Fibroblast of gingiva (primary cell): ENCODE results near the gene FNDC3B.
A peak's percentile ranks its signal among the peaks of the same experiment; 100 is the strongest.

Experiments used
- DNase-seq: peaks from one replicate; pipeline ENCODE4 v3.0.0-alpha.2; 2011; ENCODE audit warnings: low read depth

FNDC3B gene

DNA sequence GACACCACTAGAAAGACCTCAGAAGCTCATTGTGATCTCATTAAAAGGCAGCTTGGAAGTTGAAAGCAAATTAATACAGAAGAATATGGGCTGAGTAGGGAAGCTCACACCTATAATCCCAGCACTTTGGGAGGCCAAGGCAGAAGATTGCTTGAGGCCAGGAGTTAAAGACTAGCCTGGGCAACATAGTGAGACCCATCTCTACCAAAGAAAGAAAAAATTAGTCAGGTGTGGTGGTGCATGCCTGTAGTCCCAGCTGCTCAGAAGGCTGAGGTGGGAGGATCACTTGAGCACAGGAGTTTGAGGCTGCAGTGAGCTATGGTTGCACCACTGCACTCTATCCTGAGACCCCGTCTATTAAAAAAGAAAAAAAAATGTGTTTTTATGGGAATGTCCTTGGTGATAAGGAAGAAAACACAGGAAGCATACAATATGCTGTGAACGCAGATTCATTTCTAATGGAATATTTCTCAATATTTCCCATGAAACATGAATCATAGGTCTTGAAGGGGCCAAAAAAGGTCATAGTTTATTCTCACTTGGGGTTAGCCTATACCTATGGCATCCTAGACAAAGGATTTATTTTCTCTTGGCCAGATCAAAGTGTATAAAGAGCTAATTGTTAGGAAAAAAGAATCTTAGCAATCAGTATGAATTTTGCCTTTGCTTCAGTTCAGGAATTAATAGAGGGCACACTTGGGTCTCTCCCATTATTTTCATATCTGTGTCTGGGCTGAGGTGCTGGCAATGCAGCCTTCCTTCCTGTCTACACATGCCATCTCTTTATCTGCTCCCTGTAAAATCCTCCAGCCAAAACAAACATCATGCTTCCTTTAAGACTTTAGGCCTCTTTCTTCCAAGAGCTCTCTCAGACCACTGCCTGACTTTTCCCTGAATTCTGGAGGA, 98.2 kb downstream of the FNDC3B start:
- no peak for DNase-seq

DNA sequence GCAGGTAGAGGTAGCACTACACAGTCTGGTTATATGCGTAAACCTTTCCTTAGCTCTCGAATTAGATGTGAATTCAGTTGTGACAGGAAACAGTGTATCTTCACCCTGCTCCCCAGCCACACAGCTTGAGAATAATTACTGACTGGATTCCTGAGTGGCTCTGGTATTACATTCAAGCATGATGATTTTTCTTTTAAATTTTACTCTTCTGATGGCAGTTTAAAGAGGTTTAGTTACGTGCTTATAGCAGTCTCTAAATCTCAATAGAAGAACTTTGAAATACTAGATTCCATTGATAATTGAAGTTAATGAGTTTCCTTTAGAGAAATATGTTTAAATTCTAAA, 98.8 kb downstream of the FNDC3B start:
- no peak for DNase-seq

DNA sequence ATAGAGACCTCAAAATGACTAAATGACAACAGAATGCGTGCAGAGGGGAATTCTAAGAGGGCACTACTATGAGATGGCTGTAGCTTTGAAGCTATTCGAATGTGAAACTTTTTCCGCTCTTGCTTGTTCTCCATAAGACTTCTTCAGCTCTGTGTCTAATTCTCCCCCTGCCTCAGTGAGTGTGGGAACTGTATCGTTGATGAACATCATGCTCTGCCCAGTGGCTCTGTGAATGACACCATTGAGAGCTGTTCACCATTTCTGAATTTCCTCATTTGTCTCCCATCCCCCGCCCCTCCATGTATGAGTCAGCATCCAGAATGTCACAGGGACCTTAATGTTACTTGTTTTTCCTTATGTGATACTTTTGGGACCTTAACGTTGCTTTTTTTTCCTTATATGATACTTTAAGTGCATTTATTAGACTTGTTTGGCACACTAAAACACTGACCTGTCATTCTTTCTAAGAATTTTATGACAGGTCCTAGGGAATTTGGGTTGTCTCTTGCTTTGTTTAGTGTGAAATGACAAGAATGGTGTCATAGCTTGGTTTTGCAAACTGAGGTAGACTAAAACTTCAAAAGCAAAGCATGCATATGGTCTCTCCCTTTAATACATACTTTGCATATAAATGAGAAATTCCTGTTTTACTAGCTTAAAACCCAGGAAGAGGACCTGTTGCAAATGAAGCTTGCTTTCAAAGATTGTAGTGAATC, 99.6 kb downstream of the FNDC3B start:
- DNase-seq: no peak

DNA sequence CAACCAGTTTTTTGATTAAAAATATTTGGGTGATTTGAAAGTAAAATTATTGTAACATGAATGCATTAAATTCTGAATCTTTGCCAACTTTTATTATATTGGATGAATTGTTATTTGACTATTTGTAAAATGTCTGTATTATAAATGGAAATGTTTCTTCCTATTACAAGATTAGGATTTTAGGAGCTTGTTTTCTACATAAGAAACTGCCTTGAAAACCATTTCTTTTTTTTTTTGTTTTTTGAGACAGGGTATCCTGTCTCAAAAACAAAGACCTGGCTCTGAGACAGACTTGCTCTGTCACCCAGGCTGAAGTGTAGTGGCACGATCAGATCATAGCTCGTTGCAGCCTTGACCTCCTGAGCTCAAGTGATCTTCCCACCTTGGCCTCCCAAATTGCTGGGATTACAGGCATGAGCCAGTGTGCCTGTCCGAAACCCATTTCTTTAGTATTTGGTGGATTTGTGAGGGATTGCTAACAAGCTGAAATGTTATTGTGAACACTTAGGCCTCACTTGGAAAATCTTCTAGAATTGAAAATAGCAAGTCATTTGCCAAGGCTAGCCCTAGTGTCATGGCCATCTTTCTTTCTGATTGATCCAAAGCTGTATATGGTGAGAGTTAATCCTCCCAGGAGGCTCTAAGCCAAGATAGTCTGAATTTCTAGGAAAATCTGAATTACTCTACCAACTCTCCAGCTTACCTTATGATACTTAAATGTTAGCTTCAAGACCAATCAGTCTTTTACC, 100.3 kb downstream of the FNDC3B start:
- DNase-seq: no peak

DNA sequence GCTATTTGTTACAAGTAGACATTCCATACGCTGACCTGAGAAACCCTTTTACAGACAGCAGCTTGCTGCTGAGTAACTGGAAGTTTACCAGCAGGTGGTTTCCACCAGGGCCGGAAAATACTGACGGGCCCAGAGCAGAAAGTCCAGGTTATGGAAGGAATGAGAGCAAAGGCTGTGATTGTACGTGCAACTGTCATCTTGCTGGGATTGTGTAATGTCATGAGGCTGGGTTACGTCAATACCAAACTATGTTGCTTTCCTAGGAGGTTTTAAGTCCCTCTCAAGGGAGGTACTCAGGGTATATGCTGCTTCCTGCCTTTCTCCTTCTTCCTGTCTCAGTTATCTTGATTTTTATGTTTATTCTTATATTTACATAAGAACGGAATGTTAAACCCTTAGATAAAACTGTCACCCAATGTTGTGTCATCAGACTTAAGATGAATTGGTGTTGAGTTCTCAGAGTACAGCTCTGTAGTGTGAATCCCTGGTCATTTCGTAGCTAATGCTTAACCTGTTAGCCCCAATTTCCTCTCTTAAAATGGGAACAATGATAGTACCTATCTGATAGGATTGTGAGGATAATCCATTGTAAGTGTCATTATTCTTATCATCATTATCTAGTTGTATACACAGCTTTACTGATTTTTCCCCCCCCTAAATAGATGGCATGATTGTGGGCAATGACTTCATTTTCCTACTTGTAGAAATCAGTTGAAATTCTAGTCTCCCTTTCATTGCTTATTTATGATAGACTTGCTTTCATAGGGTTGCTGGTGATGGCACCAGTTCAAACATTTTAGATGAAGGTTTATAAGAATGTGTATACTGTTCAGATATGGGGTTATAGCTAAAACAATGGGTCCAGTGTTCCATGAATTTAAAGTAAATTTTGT, 101.4 kb downstream of the FNDC3B start:
- DNase-seq: peak; percentile 86

DNA sequence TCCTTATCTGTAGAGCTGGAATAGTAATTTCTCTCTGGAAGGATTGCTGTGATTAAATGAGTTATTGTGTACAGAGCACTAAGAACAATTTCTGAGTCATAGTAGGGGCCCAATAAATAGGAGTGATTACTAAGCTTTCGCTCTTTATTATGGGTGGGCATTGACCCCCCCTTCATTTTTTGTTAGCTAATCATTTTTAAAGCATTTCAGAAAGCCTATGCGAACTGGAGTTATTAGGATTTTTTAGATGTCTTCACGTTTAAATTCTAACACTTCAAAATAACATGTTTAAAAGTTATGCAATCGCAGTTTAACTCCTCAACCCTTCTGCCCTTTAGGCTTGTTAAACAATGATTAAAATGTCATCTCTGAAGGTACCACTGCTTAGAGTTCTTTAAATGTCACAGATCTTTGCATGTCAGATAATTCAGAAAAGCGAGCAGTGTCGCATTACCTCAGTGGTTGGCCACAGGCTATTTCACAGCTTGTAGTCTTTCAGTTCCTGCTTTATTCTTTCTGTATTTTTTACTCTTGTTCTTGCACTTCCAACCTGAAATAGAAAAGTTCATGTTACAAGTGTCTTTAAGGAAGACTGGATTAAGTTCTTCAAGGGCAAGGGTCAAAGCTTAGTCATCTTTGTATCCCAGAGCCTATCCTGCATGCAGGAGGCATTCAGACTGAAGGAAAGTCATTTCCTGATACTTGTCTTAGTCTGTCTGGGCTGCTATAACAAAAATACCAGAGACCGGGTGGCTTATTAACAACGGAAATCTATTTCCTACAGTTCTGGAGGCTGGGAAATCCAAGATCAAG, 102.9 kb downstream of the FNDC3B start:
- DNase-seq: peak; percentile 50

DNA sequence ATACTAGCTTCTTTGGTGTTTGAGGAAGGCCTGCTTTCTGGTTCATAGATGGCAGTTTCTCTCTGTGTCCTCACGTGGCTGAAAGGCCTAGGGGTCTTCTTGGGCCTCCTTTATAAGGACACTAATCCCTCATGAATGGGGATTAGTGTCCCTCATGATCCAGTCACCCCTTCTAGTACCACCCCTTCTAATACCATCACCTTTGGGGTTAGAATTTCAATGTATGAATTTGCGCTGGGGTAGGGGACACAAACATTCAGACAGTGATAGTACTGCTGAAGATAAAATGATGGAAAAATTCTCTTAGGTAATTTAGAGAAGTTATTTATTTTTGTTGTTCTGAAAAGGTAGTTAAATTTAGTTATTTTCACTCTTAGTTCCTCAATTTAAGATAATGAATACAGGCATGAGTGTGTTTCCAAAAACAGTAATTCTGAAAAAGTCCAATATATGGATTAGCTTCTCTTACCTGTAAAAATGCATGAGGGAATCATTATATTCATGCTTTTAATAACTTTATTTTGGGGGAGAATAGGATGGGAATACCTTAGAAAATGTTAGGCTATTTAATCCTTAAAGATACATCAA, 103.6 kb downstream of the FNDC3B start:
- DNase-seq: no peak

DNA sequence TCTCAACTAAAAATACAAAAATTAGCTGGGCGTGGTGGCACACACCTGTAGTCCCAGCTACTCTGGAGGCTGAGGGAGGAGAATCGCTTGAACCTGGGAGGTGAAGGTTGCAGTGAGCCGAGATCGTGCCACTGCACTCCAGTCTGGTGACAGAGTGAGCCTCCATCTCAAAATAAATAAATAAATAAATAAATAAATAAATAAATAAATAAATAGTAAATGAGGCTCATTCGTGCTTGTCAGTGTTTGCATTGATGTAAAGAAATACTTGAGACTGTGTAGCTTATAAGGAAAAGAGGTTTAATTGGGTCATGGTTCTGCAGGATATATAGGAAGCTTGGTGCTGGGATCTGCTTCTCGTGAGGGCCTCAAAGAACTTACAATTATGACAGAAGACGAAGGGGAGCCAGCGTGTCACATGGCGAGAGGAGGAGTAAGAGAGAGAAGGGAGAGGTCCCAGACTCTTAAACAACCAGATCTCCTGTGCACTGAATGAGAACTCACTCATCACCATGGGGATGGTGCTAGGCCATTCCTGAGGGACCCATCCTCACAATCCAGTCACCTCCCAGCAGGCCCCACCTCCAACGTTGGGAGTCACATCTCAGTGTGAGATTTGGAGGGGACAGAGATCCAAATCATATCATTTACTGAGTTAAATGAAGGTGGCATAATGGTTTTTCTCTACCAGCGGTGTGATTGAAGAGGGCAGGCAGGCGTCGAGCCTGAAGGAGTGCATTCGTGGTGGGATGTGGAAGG, 104.5 kb downstream of the FNDC3B start:
- DNase-seq: no peak

DNA sequence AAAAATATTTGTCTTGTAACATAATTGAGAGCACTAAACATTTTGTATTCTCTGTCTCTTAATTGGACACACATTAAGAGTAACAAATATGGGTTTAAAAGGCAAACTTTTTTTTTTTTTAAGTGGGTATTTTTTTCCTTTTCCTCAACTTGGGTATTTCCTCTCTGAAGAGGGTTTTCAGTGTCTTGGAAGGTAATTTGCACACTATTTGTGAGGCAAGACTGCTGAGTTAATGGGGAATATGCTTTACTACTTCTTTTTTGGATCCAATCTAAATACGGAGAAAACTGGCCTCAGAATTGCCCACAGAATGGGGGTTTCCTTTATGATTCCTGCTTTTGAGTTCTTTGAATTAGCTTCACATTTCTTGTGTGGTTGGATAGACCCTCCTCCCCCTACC, 105.2 kb downstream of the FNDC3B start:
- DNase-seq: no peak

DNA sequence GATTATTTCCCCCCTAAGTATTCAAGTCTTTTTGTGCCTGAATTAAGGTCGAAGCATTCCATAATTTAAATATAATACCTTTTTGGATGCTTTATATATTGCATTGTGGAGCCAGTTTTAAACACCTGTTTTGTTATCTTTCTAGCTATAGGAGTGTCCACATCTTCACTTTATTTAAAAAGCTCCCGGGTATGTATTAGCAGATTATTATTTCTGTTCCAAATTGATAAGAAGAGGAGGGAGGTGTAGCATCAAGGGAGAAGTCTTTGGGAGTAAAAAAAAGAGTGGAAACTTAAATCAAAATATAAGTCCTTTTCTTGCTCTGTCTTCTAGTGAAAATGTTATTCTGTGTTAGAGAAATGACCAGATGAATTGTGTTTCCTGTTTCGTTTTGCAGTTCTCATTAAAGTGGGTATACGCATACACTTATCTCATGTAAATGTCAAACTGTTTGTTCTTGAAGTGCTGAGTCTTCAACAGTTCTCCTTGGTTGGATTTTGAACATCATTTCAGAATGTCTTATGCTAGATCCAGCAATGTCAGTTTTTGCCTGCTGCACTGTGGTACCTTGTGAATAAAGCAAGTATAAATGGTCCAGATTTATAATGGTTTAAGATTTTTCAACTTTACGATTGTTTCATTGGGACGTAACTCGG, 105.8 kb downstream of the FNDC3B start:
- DNase-seq: no peak

DNA sequence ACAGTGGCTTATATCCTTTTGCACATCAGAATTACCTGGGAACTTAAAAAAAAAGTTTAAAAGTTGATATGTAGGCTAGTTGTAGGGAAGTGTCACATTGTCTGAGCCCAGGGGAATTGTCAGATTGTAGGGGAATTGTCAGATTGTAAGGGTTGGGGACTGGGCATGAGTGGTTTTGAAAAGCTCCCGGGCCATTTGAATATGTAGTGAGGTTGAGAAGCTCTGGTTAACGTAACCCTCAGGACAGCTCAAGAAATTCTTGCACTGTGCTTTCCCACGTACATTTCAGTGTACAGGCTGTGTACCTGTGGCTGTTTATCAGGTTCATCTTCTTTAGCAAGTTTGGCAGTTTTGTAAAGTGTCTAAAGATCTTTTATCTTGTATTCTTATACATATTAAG, 107.0 kb downstream of the FNDC3B start:
- no peak for DNase-seq

DNA sequence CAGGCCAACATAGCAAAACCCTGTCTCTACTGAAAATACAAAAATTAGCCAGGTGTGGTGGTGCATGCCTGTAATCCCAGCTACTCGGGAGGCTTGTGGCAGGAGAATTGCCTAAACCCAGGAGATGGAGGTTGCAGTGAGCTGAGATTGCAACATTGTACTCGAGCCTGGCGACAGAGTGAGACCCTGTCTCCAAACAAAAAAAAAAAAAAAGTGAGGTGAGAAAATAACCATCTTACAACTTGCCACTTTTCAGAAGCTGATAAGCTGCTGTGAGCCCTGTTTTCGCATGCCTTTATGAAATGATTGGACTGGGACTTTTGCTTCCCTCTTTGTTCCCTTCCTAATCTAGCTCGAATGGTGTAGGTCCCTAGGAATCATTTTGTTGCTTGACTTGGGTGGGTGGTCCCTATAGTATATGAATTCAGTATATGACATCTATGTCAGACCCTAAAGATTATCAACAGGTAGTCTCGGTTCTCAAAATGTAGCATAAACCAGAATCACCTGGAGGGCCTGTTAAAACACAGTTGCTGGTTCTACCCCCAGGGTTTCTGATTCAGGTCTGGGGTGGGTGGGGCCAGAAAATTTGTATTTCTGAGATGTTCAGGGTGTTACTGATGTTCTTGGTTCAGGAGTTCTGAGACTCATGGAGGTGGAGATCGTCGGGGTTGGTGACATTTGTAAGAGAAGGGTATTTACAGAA, 107.9 kb downstream of the FNDC3B start:
- no peak for DNase-seq

DNA sequence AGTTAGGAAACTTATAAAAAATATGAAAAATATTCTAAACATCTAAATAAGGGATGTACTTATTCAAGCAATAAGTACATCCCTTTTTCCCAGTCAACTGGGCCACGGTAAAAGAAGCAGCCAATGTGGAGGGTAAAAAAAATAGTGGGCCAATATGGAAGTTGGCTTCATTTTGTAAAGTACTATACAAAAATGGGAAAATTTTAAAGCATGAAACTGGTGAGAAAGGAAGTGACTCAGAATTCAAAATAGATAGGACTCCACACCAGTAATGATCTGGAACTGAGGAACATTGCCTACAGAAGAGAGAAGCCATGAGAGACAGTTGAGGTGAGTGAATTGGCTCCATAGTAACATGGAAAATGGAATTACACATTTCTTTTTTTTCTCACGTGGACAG, 108.9 kb downstream of the FNDC3B start:
- no peak for DNase-seq

DNA sequence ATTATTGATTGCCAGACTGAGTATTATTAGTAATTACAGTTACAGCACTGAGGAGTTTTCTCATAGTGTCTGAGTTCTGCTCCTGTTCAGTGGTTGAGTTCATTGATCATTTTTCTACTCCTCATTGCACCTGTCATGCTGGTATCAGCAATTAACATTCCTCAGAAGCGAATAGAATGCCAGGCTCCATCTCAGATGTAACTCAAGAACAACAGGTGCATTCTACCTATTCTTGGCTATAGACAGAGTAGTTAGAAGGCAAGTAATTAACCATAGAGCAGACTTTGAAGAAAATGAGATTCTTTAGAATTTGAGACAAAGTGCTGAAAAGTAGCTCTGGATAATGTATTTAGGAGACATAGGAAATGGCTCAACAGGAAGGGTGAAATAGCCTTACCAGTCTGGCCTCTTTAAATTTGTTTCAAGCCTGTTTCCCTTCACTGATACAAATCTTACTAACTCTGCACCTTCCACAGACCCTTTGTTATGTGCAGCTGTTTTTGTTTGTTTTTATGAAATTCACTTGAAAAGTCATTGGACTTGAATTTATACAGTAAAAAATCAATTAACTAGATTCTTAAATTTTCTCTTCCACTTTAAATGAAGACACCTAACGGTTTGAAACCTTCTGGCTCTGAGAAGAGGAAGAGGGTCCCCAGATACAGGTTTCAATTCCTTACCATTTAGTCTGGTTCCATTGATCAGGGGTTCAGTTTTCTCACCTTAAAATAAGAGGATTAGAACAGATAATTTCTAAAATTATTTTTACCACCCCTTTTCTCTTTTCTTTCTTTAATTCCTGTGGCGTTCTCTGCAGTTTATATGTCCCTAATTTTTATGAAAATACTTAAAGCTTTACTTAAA, 109.6 kb downstream of the FNDC3B start:
- no peak for DNase-seq

DNA sequence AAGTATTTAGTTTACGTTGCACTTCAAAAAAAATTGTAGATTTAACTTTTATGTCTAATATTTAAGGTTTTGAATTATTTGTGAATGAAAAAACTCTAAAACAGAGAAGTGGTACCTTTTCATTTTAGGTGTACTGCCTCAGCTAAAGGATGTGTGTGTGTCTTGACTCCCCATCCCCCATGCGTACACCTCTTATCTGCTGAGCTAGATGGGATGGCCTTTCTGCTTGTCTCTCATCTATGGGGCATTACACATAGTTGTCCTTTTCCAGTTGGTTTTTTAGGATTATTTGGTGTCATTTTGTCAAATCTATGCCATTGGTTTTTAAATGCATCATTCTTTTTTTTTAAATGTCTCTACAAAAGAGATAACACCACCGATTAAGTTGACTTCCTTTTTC, 110.9 kb downstream of the FNDC3B start:
- no peak for DNase-seq

DNA sequence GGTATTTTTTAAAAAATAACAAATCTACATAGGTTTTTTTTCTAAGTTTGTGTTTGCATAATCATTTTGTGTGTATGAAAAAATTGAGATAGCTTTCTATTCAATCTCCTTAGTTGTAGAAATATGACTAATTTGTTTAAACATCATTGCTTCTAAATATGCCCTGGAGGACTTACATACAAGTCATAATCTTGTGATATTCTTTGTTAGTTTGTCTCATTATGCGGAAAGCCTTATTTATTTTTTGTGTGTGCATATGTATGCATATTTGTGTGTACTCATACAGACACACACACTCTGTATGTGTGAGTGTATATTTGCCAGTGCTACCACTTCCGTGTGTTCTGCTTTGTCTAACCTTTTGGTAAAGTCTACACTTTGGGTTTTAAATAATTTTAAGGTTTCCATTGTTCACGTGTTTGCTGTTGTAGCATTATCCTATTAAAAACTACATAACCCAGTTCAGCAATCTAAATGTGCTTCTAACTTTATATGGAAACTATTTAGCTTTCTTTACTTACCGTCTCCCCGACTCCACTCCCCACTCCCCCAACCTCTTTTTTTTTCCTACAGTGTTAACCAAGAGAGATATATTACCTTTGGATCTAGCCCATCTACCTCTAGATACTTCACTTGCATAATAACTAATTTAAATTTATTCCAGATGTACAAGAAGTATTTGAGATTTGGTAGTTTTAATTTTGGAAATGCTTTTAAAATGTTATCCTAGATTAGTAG, 111.7 kb downstream of the FNDC3B start:
- DNase-seq: no peak
